ENCODE measurements around the gene ELMO1.

ELMO1 gene

DNA sequence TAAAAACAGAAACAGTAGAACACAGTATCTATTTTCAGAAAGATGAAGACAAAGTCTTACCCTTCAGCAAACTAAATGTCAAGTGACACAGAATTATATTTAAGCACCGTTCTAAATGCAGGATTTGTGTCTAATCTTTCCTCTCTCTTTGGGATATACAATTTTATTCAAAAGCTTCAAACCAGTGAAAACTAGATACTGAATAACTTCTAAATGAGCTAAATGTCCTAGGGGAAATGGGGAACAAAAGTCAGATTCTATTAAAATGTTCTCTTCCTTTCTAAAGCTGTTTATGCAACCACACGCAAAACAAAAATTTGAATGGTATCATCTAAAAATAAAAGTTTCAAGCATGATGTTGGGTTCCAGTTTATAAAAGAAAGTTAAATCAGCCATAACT lies 588.0 kb downstream of the ELMO1 start:
- DNase-seq: no peak

DNA sequence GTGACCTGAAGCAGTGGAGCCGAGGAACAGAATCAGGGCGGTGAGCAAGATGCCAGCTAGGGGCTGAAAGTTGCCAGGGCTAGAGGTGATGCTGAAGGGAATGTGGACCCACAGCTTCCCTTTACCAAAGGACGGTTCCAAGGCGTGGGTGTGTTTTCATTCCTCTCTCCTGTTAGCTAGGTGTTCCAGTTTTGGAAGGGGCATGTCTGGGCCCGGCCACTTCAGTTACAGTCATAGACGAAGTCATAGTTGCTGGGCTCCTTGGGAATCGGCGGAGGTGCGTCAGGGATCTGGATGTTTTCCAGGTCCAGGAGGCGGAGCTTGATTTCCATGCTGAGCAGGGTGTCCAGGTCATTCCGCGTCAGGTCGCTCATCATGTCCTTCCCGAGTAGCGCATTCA lies 593.3 kb downstream of the ELMO1 start:
- DNase-seq: no peak

DNA sequence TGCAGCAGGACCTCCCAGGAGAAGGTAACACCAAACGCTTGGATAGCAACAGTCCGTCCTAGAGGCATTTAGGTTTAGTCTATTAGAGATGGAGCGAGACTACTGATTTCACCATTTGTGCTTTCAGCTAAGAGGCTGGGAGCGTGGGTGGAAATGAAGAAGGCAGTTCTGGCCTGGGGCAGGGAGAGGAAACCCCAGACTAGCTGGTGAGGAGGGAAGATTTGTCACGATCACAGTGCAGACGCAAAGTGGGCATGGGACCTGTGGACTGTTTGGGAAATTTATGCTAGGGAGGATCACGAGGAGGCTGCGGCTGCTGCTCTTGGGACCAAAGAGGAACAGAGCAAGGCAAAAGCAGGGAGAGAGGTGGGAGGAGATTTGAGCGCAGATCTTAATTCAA lies 594.0 kb downstream of the ELMO1 start:
- DNase-seq: no peak

- DNase-seq: no peak
Measured at GRCh38 chr7:36852931-36853330, 595.7 kb downstream of the ELMO1 start.

GRCh38 chr7:36852017-36852416 lies 596.6 kb downstream of the ELMO1 start:
- DNase-seq: no peak

- no peak for DNase-seq
Measured at GRCh38 chr7:36851382-36851781, 597.3 kb downstream of the ELMO1 start.

GRCh38 chr7:36847946-36848345 lies 600.7 kb downstream of the ELMO1 start:
- DNase-seq: no peak

- DNase-seq: no peak
Measured at GRCh38 chr7:36844374-36844773, 604.3 kb downstream of the ELMO1 start.

DNA sequence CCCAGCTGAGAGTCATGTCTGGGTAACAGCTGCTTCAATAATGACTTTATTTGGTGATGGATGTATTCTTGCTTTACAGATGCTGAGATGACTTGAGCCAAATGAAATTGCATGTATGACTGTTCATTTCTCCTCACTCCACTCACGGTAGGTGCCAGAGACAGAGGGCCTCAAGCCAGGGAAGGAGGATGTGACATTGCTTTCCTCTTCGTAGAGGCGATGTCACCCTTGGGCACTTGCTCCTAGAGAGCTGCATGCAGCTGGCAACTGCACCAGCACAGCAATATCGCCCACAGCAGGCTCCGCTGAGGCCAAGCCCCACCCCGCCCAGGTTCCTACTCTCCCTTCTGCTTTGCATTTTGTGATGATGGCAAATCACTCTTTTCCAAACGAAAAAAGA lies 607.8 kb downstream of the ELMO1 start:
- DNase-seq: no peak

- DNase-seq: no peak
Measured at GRCh38 chr7:36838616-36839225, 609.9 kb downstream of the ELMO1 start.

GRCh38 chr7:36831049-36831448 lies 617.6 kb downstream of the ELMO1 start:
- DNase-seq: no peak

- DNase-seq: no peak
Measured at GRCh38 chr7:36827726-36828703, 620.6 kb downstream of the ELMO1 start.

DNA sequence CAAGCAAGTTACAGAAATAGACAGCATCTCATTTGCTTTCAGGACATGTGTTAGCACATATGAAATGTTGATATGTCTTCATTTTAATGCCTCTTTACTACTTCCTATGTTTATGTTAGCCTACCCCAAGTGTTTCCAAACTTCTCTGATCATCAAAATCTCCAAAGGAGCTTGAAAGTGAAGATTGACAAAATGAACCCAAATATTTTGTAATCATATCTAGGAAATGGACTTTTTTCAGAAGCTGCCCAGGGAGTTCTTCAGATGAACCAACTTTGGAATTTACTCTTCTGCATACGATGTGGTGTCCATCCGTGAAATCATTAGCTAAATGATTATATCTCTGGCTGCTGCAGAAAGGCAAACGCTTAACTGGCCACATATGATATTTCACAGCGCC lies 623.2 kb downstream of the ELMO1 start:
- no peak for DNase-seq

DNA sequence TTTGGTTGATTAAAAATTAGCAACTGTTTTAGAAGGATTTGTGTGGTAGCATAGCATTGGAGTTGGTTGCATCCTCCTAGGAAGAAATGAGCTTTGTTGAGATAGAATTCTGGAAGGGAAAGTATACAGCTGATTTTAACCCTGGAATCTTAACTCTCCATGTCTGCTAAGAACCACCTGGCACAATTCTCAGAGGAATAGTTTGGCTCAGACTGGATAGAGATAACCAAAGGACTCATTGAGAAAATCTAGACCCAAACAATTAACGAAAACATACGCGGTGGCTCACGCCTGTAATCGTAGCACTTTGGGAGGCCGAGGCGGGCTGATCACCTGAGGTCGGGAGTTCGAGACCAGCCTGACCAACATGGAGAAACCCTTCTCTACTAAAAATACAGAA lies 625.3 kb downstream of the ELMO1 start:
- DNase-seq: no peak

- no peak for DNase-seq
Measured at GRCh38 chr7:36821617-36822016, 627.0 kb downstream of the ELMO1 start.

DNA sequence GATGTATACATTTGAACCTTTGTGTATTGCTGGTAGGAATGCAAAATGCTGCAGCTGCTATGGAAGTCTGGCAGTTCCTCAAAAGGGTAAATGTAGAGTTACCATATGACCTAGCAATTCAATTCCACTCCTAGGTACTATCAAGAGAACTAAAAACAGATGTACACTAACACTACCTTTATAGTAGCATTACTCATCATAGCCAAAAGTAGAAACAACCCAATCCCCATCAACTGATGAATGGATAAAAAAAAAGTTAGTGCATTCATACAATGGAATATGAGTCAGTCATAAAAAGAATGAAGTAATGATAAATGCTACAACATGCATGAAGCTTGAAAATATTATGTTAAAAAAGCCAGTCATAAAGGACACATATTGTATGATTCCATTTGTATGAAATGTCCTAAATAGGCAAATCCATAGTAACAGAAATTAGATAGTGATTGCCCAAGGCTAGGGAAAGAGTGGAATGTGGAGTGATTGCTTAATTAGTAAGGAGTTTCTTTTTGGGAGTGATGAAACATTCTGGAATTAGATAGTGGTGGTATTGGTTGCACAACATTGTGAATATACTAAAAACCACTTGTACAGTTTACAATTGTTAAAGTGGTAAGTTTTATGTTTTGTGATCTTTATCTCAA lies 628.0 kb downstream of the ELMO1 start:
- DNase-seq: no peak

DNA sequence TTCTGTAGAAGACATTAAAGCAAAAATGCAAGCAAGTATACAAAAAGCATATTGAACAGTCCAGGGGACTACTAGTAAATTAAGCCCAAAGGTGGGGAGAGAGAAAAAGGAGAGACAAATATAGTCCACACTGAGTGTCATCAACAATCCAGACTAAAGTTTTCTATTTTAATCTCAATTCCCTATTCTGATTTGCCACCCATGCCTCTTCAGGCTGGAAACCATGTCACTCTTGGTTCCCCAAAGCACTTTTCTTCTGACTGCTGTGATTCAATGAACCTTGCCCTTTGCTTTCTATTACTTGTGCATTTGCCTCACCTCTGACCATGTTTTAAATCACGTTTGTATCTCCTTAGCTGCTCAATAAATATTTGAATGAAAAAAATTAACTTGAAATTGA lies 629.0 kb downstream of the ELMO1 start:
- DNase-seq: no peak

DNA sequence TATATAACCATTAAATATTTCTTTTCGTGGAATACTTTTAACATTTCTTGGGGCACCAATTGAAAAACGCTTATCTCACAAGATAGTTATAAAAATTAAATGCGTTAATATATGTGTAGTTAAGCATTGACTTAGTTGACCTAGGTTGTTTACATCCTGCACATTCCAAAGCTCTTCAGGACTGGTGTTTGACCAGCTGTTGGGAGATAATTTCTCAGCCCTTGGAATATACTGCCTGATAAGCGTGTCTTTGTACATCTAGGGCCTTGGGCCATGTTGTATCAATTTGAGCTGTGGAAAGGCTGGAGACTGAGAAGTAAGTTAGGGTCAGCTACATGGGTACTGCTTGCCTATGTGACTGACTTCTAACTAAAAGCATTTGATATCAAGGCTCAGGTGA lies 634.4 kb downstream of the ELMO1 start:
- DNase-seq: no peak

DNA sequence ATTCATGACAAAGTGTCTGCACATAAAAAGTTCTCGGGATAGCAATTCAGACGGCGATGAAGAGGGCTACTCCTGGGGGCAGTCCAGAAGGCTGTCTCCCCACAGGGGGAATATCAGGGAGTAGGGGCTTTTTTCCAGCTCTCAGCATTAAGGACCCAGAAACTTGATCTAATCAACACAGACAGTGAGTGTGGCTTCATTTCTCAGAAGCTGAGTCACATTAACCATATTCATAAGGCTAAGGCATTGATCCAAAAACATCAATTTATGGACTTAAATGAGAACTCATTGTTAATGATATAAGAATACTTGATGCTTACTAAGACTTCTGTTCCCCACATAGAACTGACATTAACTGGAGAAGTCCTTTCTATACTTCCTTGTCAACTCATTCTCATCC lies 636.9 kb downstream of the ELMO1 start:
- no peak for DNase-seq

DNA sequence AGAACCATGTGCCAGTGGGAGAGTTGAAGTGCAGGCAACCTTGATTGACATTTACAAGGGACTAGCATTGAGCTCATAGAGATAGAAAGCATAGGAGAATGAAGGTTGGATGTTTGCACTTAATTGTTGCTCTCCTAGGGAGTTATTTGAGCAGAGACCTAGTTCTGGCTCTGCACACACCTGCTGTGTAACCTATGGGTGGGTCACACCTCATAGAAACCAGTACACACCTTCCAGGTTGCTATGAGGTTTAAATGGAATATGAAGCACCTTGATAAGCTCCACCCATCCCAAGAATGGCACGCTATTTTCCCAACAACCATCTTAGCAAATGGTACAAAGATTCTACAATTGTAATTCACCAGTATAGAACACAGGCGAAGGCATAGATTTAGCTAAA lies 638.2 kb downstream of the ELMO1 start:
- no peak for DNase-seq

DNA sequence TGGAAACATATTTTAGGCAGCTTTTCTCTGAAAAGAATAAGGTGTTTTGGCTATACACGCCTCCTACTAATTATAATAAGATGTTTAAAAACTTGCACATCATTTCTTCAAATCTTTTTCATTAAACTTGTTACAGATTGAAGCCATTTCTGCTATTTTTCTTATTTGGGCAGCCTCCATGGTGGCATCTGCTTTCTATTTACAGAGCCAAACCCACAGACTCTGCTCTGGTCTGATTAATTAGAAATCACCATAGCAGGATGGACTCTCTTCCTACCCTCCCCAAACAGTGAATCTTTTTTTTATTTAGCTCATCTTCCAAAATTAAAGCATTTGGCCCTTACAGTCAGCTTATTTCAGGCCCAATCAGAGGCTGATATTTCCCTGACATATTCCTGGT lies 638.6 kb downstream of the ELMO1 start:
- DNase-seq: no peak

GRCh38 chr7:36809510-36809909 lies 639.2 kb downstream of the ELMO1 start:
- DNase-seq: no peak

GRCh38 chr7:36809086-36809485 lies 639.6 kb downstream of the ELMO1 start:
- no peak for DNase-seq

- no peak for DNase-seq
Measured at GRCh38 chr7:36806891-36807290, 641.8 kb downstream of the ELMO1 start.

Measured in CD4-positive, alpha-beta T cell treated with Interleukin-4 for 1 hour (primary cell).